ENCODE data around the gene PTPRN2. TPM values are rescaled to one million over a fixed set of nuclear protein-coding genes. Genes with fewer than 3 reads are reported as not detected.

The PTPRN2 gene
- total and polyA plus RNA-seq, 2 of the 13 experiments (the other 11 are each of a cell fraction or from before 2014, with no cell fraction given): 2.5 to 24.2 TPM

- no peak for TF ChIP-seq SOX13 (IDR thresholded peaks at IDR 0.05)
- 0 out of 4 replicates have a peak, but pooled peaks of 1 of the 2 experiments have one; percentile 12 for TF ChIP-seq SOX13 (CRISPR knock-in tag; conservative IDR thresholded peaks at IDR 0.05 in 1 of 2, IDR thresholded peaks at IDR 0.05 in 1 of 2)
- TF ChIP-seq HNRNPUL1 (IDR thresholded peaks at IDR 0.05; ENCODE audit: low read depth, low read length): no peak
- TF ChIP-seq RARA (CRISPR knock-in tag; IDR thresholded peaks at IDR 0.05): peak; percentile 74
- peak; percentile 44; the same call in 1 of the 2 replicates for TF ChIP-seq SIN3A (IDR thresholded peaks at IDR 0.05; ENCODE audit: borderline replicate concordance, low read depth, low read length)
- no peak for TF ChIP-seq ZNF33B (CRISPR knock-in tag; IDR thresholded peaks at IDR 0.05)
- 0 out of 2 replicates have a peak, but pooled peaks have one; percentile 19 for TF ChIP-seq AHDC1 (CRISPR knock-in tag; IDR thresholded peaks at IDR 0.05; ENCODE audit: borderline replicate concordance)
- 0 out of 2 replicates have a peak, but pooled peaks have one; percentile 34 for TF ChIP-seq PAXIP1 (CRISPR knock-in tag; conservative IDR thresholded peaks at IDR 0.05)
- TF ChIP-seq ZNF224 (CRISPR knock-in tag; IDR thresholded peaks at IDR 0.05): 0 out of 2 replicates have a peak, but pooled peaks have one; percentile 39
- TF ChIP-seq SOX5 (CRISPR knock-in tag; IDR thresholded peaks at IDR 0.05; ENCODE audit: borderline replicate concordance): 0 out of 2 replicates have a peak, but pooled peaks have one; percentile 20
- TF ChIP-seq SNAPC2 (CRISPR knock-in tag; IDR thresholded peaks at IDR 0.05): no peak
- no peak for TF ChIP-seq ZNF615 (CRISPR knock-in tag; IDR thresholded peaks at IDR 0.05; ENCODE audit: borderline replicate concordance)
- TF ChIP-seq ZNF788 (CRISPR knock-in tag; IDR thresholded peaks at IDR 0.05; ENCODE audit: borderline replicate concordance): no peak
- TF ChIP-seq ZNF644 (CRISPR knock-in tag; IDR thresholded peaks at IDR 0.05; ENCODE audit: low read depth): peak; percentile 75; the same call in 1 of the 2 replicates
- TF ChIP-seq ARID5B (CRISPR knock-in tag; IDR thresholded peaks at IDR 0.05): peak; percentile 58; the same call in 1 of the 2 replicates
Observed at GRCh38 chr7:158585721-158586498, 1.7 kb downstream of the PTPRN2 start (continued).
